Body of pancreas (tissue), 4 donors: ENCODE measurements around the gene NMNAT1. TPM values are rescaled to one million over a fixed set of nuclear protein-coding genes. Genes with fewer than 3 reads are reported as not detected.

Source experiments
- ATAC-seq: fragments of 150-250 bp; one replicate; pipeline ENCODE4 v1.9.1; 2016
- DNase-seq, 4 donors: peaks; one replicate each; pipeline ENCODE4 v3.0.0-alpha.2; 2019
- H3K27ac ChIP-seq, 4 donors: fragments of 200-600 bp; sonication (generic); 1 replicate in 3 of 4; 2 replicates in 1 of 4; pipeline versions ENCODE4 v1.5.1 to v1.6.1; 2016 to 2019; ENCODE audit warnings: mild to moderate bottlenecking in 1 of 4, mixed read lengths in 1 of 4, moderate library complexity in 1 of 4
- H3K27me3 ChIP-seq, 2 donors: fragments of 200-600 bp; sonication (generic); one replicate each; pipeline ENCODE4 v1.6.0; 2016; ENCODE audit warnings: mild to moderate bottlenecking in 1 of 2
- H3K36me3 ChIP-seq, 2 donors: fragments of 200-600 bp; sonication (generic); replicated peaks in 1 of 2; 2 replicates each; pipeline ENCODE4 v1.5.1; 2016; ENCODE audit warnings: low read depth in 2 of 2; ENCODE audit not compliant: insufficient read depth in 1 of 2
- H3K4me1 ChIP-seq: fragments of 200-600 bp; sonication (generic); one replicate; pipeline ENCODE4 v1.6.0; 2016
- H3K4me3 ChIP-seq, 2 donors: fragments of 200-600 bp; sonication (generic); 1 replicate in 1 of 2; 2 replicates in 1 of 2; pipeline ENCODE4 v1.5.1; 2016 to 2019
- H3K9me3 ChIP-seq, 3 donors: fragments of 200-600 bp; sonication (generic); 1 replicate in 2 of 3; 2 replicates in 1 of 3; pipeline ENCODE4 v1.5.1; 2016
- CTCF ChIP-seq, 7 experiments: fragments of 450-650 bp in 4 of 7; fragments of 200-600 bp in 3 of 7; sonication (generic) in 3 of 7; IDR thresholded peaks; one replicate each; pipeline ENCODE4 v1.5.1; 2016 to 2019; ENCODE audit warnings: antibody characterized with exemption in 7 of 7
- POLR2A ChIP-seq, 3 donors: fragments of 450-650 bp; IDR thresholded peaks; one replicate each; pipeline ENCODE4 v1.6.1; 2016; ENCODE audit warnings: antibody characterized with exemption in 3 of 3, mild to moderate bottlenecking in 2 of 3
- WGBS, 2 donors: methylation state at CpG; one replicate each; pipeline ENCODE4 v1.1.5; 2017; 5-methylcytosine and 5-hydroxymethylcytosine counted together
- intact Hi-C: fragments of 100-400 bp; cut with DNase I; formaldehyde crosslinking; loops from one replicate; pipeline ENCODE4 v1.15.1; 2023
- total RNA-seq, 2 donors: library from RNA; depleted of rRNA; stranded (reverse); fragments of >200 nt; gene quantifications; one replicate each; pipeline ENCODE4 v1.1.0, GENCODE V29; 2016

NMNAT1 gene
- total RNA-seq, 2 donors from 2014 or later: 3.6 to 5.2 TPM

GRCh38 chr1:9960011-9960410 is 16.7 kb downstream of the NMNAT1 start:
- H3K27me3 ChIP-seq: no peaks in the 10 kb centered on the region
- peak in 2 of 4 donors; percentile 44 to 57 for DNase-seq
- ATAC-seq: no peak
- WGBS, 2 donors: 61 to 87% methylated on average over 4 of the region's 4 CpGs
- no peaks in the 10 kb centered on the region for H3K36me3 ChIP-seq
- H3K4me3 ChIP-seq: no peak overlapping the region
- no peak overlapping the region for H3K27ac ChIP-seq
- TF ChIP-seq POLR2A (IDR thresholded peaks at IDR 0.05) (no peak), CTCF (IDR thresholded peaks at IDR 0.05) (no peak)
- intact Hi-C loops: no loop called here
- no peaks in the 10 kb centered on the region for H3K9me3 ChIP-seq
- no peaks in the 10 kb centered on the region for H3K4me1 ChIP-seq

GRCh38 chr1:9960706-9961562 is 17.7 kb downstream of the NMNAT1 start:
- no peak overlapping the region for H3K4me3 ChIP-seq
- WGBS, 2 donors: 85 to 92% methylated on average over 8 to 12 of the region's 12 CpGs
- H3K36me3 ChIP-seq: no peaks in the 10 kb centered on the region
- no peaks in the 10 kb centered on the region for H3K4me1 ChIP-seq
- H3K9me3 ChIP-seq: no peaks in the 10 kb centered on the region
- DNase-seq (no peak), ATAC-seq (no peak)
- intact Hi-C loops: no loop called here
- no peak overlapping the region for H3K27ac ChIP-seq
- no peak for TF ChIP-seq POLR2A (IDR thresholded peaks at IDR 0.05)
- TF ChIP-seq CTCF (IDR thresholded peaks at IDR 0.05): no peak
- H3K27me3 ChIP-seq: no peaks in the 10 kb centered on the region

GRCh38 chr1:9984253-9984652 is 41.0 kb downstream of the NMNAT1 start:
- ATAC-seq (no peak), DNase-seq (no peak)
- H3K27me3 ChIP-seq: no peaks in the 10 kb centered on the region
- H3K9me3 ChIP-seq: no peaks in the 10 kb centered on the region
- TF ChIP-seq POLR2A (IDR thresholded peaks at IDR 0.05) (no peak), CTCF (IDR thresholded peaks at IDR 0.05) (no peak)
- H3K27ac ChIP-seq: no peak overlapping the region
- H3K36me3 ChIP-seq: peaks cover 0 to 4% of the 10 kb centered on the region in 2 donors
- H3K4me3 ChIP-seq: no peak overlapping the region
- 82 to 84% methylated on average over 5 of the region's 5 CpGs for WGBS, 2 donors
- H3K4me1 ChIP-seq: no peaks in the 10 kb centered on the region
- intact Hi-C loops: no loop called here

- no peak for TF ChIP-seq CTCF (IDR thresholded peaks at IDR 0.05)
- TF ChIP-seq POLR2A (IDR thresholded peaks at IDR 0.05): no peak
- intact Hi-C loops: no loop called here
- Histone ChIP-seq H3K4me3 (no peak overlapping the region), H3K27me3 (no peaks in the 10 kb centered on the region), H3K36me3 (peaks cover 0 to 4% of the 10 kb centered on the region in 2 donors), H3K4me1 (no peaks in the 10 kb centered on the region), H3K9me3 (no peaks in the 10 kb centered on the region), H3K27ac (no peak overlapping the region)
- no peak for ATAC-seq
- DNase-seq: no peak
- WGBS, 2 donors: 51 to 56% methylated on average over 6 of the region's 6 CpGs
Measured at GRCh38 chr1:9985001-9985400, 41.7 kb downstream of the NMNAT1 start.

GRCh38 chr1:9989773-9990172 is 46.5 kb downstream of the NMNAT1 start:
- ATAC-seq (no peak), DNase-seq (no peak)
- Histone ChIP-seq H3K27me3 (no peaks in the 10 kb centered on the region), H3K4me1 (no peaks in the 10 kb centered on the region), H3K27ac (no peak overlapping the region), H3K36me3 (no peaks in the 10 kb centered on the region), H3K9me3 (no peaks in the 10 kb centered on the region), H3K4me3 (no peak overlapping the region)
- 86 to 100% methylated on average over 1 to 5 of the region's 5 CpGs for WGBS, 2 donors
- intact Hi-C loops: no loop called here
- TF ChIP-seq CTCF (IDR thresholded peaks at IDR 0.05) (no peak), POLR2A (IDR thresholded peaks at IDR 0.05) (no peak)
